HG02623 (cell line): ENCODE data around the gene SNAPC2.
"Not testable (repeated sequence)": the region's sequence is repeated elsewhere in the genome, so short reads cannot be mapped to it uniquely, and the experiment has no call there.

Experiments used
- ATAC-seq: cut with Tn5 transposase; IDR thresholded peaks from one replicate; pipeline ENCODE4 v1.9.1; 2021; ENCODE audit warnings: moderate library complexity; ENCODE audit not compliant: unreplicated experiment

SNAPC2 gene

GRCh38 chr19:7888145-7888825 lies 31.9 kb upstream of the SNAPC2 start, which contains the start of gene LRRC8E:
Gene LRRC8E (plus strand): TSS chr19:7888510. CDS start chr19:7895604, 7,094 bp downstream.
- ATAC-seq: no peak

- no peak for ATAC-seq
These were observed 31.3 kb upstream of the SNAPC2 start for GRCh38 chr19:7888826-7889217.

GRCh38 chr19:7893362-7894101 lies 26.6 kb upstream of the SNAPC2 start:
- not testable (repeated sequence) for ATAC-seq

- no peak for ATAC-seq
These were observed 25.4 kb upstream of the SNAPC2 start for GRCh38 chr19:7894612-7895309.

DNA sequence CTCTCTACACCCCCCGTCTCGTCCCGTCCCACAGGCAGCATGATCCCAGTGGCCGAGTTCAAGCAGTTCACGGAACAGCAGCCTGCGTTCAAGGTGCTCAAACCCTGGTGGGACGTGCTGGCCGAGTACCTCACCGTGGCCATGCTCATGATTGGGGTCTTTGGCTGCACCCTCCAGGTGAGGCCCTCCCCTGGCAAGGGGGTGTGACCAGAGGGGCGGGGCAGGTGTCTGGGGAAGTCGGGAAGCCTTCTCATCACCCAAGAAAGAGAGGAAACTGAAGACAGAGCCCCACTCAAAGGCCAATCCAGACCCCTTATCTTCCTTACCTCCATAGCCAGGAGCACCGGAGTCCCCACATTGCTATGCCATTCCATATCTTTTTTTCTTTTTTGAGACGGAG lies 24.6 kb upstream of the SNAPC2 start:
- no peak for ATAC-seq

- no peak for ATAC-seq
These were observed 22.8 kb upstream of the SNAPC2 start for GRCh38 chr19:7897292-7897691.

GRCh38 chr19:7898967-7899366 lies 21.2 kb upstream of the SNAPC2 start:
- ATAC-seq: no peak

DNA sequence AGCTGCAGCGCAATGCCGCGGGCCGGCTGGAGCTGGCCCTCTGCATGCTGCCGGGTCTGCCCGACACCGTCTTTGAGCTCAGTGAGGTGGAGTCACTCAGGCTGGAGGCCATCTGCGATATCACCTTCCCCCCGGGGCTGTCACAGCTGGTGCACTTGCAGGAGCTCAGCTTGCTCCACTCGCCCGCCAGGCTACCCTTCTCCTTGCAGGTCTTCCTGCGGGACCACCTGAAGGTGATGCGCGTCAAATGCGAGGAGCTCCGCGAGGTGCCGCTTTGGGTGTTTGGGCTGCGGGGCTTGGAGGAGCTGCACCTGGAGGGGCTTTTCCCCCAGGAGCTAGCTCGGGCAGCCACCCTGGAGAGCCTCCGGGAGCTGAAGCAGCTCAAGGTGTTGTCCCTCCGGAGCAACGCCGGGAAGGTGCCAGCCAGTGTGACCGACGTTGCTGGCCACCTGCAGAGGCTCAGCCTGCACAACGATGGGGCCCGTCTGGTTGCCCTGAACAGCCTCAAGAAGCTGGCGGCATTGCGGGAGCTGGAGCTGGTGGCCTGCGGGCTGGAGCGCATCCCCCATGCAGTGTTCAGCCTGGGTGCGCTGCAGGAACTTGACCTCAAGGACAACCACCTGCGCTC lies 20.3 kb upstream of the SNAPC2 start:
- ATAC-seq: no peak

- no peak for ATAC-seq
These were observed 19.7 kb upstream of the SNAPC2 start for GRCh38 chr19:7900401-7900870.

GRCh38 chr19:7900931-7901330 lies 19.2 kb upstream of the SNAPC2 start:
- no peak for ATAC-seq

- ATAC-seq: no peak
These were observed 18.8 kb upstream of the SNAPC2 start for GRCh38 chr19:7901337-7901736.

DNA sequence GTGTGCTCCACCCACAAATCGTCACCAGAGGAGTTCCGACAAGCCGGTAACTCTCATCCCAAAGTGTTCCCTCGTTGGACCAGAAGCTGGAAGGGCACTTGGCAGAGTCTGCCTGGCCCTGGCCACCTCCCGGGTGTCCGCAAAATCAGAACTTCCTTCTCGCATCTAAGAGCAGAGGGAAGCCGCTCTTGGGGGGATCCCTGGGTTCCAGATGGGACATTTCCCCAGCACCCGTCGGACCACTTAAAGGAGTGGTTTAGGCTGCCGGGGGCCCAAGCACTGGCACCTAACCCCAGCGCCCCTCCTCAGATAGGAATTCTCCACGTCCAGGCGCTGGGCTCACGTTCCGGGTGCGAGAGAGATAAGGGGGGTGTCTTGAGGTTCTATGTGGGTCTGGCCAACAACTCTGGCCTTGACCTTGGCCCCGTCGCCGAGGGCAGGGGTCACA lies 17.3 kb upstream of the SNAPC2 start:
- ATAC-seq: no peak

- ATAC-seq: peak; percentile 83
These were observed 16.7 kb upstream of the SNAPC2 start, which contains the start of gene MAP2K7 for GRCh38 chr19:7903244-7904073. Gene MAP2K7 (plus strand): TSS chr19:7903877. CDS start chr19:7903945, 68 bp downstream.

DNA sequence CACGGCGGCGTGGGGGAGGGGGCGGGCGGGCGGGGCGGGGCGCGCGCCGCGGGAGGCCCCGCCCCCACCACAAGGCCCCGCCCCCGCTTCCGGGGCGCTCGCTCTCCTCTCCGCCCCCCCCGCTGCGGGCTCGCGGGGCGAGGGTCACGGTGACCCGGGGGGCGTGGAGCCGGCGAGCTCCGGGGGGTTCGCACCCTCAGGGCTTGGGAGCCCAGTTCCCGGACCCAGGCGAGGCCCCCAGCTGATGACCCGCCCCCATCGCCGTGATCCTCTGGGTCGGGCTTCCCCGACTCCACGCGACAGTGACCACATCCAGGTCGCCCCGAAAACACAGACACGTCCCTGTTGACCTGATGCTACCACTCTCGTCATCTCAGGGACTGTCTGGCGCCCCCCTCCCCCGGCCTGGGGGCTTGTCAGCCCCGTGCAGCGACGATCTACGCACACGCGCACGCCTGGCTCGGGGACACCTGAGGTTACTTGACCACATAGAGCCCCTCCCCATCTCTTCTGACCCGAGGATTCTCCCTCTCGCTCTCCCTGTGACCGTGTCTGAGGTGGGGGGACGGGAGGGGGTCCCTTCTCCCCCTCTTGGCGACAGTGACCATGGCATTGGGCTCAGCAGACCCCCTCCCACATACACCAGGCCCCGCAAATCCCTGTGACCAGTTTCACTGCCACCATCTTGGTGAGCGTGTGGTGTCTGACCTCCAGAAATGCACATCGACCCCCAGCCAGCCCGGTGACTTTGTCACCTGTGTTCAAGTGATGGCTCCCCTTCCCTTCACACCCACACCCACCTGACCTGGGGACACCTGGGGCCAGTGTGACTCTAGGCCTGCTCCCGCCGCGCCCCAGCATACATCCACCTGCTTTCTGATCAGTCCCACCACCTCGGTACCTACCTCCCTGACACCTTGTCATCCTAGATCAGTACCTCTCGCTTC lies 15.8 kb upstream of the SNAPC2 start:
- peak; percentile 22 for ATAC-seq

DNA sequence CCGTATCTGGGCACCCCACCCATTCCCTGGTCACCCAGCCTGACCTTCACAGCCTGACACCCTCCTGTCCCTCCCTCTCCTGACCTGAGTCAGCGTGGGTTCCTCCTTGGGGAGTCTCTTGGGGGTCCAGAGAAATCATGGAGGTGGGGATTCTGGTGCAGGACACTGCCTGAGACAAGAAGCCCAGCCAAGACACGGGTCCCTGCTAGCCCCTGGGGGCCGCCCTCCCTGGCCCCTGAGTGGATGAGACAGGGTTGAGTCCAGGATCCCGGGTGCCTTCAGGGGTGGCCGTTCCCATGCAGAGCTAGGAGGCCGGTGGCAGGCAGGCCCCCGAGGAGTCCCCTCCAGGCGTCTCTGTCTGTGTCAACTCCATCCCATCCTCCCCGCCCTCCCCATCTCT lies 14.9 kb upstream of the SNAPC2 start:
- ATAC-seq: no peak

GRCh38 chr19:7905859-7906258 lies 14.3 kb upstream of the SNAPC2 start:
- ATAC-seq: no peak

DNA sequence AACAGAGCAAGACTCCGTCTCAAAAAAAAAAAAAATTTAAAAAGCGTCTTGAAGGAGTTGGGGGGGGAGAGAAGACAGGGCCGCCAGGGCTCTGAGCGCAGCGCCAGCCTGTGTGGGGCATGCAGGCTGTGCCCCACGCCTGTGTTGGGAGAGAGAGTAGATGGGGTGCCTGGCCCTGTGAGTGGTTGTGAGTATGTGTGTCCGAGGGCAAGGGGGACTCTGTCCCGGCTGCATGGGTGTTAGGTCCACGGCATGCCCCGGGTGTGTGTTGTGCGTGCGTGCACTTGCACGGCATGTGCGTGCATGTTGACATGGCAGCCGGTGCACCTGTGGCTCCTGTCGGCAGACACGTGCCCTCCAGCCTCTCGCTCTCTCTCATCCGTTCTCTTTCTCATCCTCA lies 13.0 kb upstream of the SNAPC2 start:
- ATAC-seq: no peak

DNA sequence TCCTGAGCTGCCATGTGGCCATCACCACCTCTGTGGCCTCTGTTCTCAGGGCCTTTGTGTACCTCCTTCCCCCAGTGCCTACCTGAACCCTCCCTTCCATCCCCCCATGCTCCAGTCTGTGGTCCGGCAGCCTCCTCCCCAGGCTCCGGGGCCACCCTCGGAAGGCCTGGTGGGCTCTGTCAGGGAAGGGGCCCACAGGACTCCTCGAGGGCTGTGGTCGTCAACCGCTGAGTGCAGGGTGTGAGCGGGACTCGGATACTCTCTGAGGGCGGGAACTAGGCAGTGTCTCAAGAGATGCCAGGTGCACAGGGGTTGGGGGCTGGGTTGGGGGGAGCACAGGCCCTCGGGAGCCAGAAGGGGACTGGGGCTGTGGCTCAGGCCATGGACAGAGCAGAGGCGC lies 12.6 kb upstream of the SNAPC2 start:
- no peak for ATAC-seq

- no peak for ATAC-seq
These were observed 11.9 kb upstream of the SNAPC2 start for GRCh38 chr19:7908078-7908699.
